NB4 (cell line): ENCODE data around the gene TFE3.

Experiments used
- CTCF ChIP-seq: IDR thresholded peaks from one replicate; pipeline ENCODE4 v1.5.1; 2012; ENCODE audit warnings: low read depth, low read length
- MAX ChIP-seq: IDR thresholded peaks from 2 replicates; pipeline ENCODE4 v1.6.1; 2011; ENCODE audit warnings: low read depth, low read length
- MYC ChIP-seq: IDR thresholded peaks from 2 replicates; pipeline ENCODE4 v1.6.1; 2011; ENCODE audit warnings: low read depth, low read length
- POLR2A ChIP-seq: IDR thresholded peaks from 2 replicates; pipeline ENCODE4 v1.6.1; 2011; ENCODE audit warnings: mild to moderate bottlenecking; ENCODE audit not compliant: insufficient read length; ENCODE audit errors: extremely low read depth

GRCh38 chrX:49037883-49038475 lies 5.2 kb downstream of the TFE3 start:
- no peak for TF ChIP-seq CTCF
- TF ChIP-seq POLR2A = no peak
- TF ChIP-seq MYC = no peak
- no peak for TF ChIP-seq MAX
